Liver (tissue), 9 donors: ENCODE results near the gene TRNAU1AP. TPM values are rescaled to one million over a fixed set of nuclear protein-coding genes. Genes with fewer than 3 reads are reported as not detected.

ENCODE experiments used
- DNase-seq: peaks from one replicate; pipeline ENCODE4 v3.0.0-alpha.2; 2017; ENCODE audit warnings: low spot score
- H3K27ac ChIP-seq, 2 donors: one replicate each; pipeline ENCODE4 v1.7.0; 2013; ENCODE audit warnings: inconsistent platforms in 2 of 2, low read length in 2 of 2, control low read depth in 1 of 2, low read depth in 1 of 2, mild to moderate bottlenecking in 1 of 2
- H3K27me3 ChIP-seq, 4 donors: one replicate each; pipeline versions ENCODE4 v1.6.1 to v1.7.0; 2013; ENCODE audit warnings: low read length in 3 of 4, inconsistent platforms in 1 of 4, mild to moderate bottlenecking in 1 of 4, moderate library complexity in 1 of 4; ENCODE audit not compliant: control insufficient read depth in 4 of 4, insufficient read depth in 4 of 4
- H3K36me3 ChIP-seq, 4 donors: one replicate each; pipeline versions ENCODE4 v1.6.1 to v1.7.0; 2013; ENCODE audit warnings: low read length in 3 of 4, mild to moderate bottlenecking in 3 of 4, low read depth in 1 of 4, moderate library complexity in 1 of 4; ENCODE audit not compliant: control insufficient read depth in 4 of 4, insufficient read depth in 3 of 4
- H3K4me1 ChIP-seq, 4 donors: one replicate each; pipeline versions ENCODE4 v1.6.1 to v1.7.0; 2013; ENCODE audit warnings: low read length in 3 of 4, mild to moderate bottlenecking in 3 of 4, moderate library complexity in 1 of 4; ENCODE audit not compliant: control insufficient read depth in 4 of 4, insufficient read depth in 4 of 4
- H3K4me3 ChIP-seq, 3 donors: one replicate each; pipeline versions ENCODE4 v1.6.1 to v1.7.0; 2013; ENCODE audit warnings: low read length in 3 of 3, control low read depth in 1 of 3, low read depth in 1 of 3, mild to moderate bottlenecking in 1 of 3
- H3K9ac ChIP-seq, 2 donors: one replicate each; pipeline ENCODE4 v1.7.0; 2013; ENCODE audit warnings: low read length in 2 of 2, mild to moderate bottlenecking in 2 of 2, moderate library complexity in 2 of 2, control low read depth in 1 of 2, low read depth in 1 of 2
- H3K9me3 ChIP-seq, 4 donors: one replicate each; pipeline versions ENCODE4 v1.6.1 to v1.7.0; 2013; ENCODE audit warnings: low read length in 3 of 4; ENCODE audit not compliant: control insufficient read depth in 4 of 4
- ATF3 ChIP-seq: IDR thresholded peaks from 2 replicates; pipeline ENCODE4 v1.6.1; 2016; ENCODE audit warnings: antibody characterized with exemption
- EGR1 ChIP-seq, 2 donors: IDR thresholded peaks; 2 replicates each; pipeline ENCODE4 v1.6.1; 2016 to 2018; ENCODE audit warnings: antibody characterized with exemption in 2 of 2, low read depth in 2 of 2
- FOXA1 ChIP-seq: IDR thresholded peaks from 2 replicates; pipeline ENCODE4 v1.6.1; 2016; ENCODE audit warnings: antibody characterized with exemption
- FOXA2 ChIP-seq: IDR thresholded peaks from 2 replicates; pipeline ENCODE4 v1.6.1; 2016; ENCODE audit warnings: antibody characterized with exemption
- GABPA ChIP-seq, 2 donors: IDR thresholded peaks in 1 of 2; conservative IDR thresholded peaks in 1 of 2; 2 replicates each; pipeline ENCODE4 v1.6.1; 2016; ENCODE audit warnings: antibody characterized with exemption in 2 of 2, mild to moderate bottlenecking in 1 of 2, moderate library complexity in 1 of 2
- JUND ChIP-seq, 2 donors: IDR thresholded peaks; 2 replicates each; pipeline ENCODE4 v1.6.1; 2016; ENCODE audit warnings: antibody characterized with exemption in 2 of 2
- RAD21 ChIP-seq, 2 donors: IDR thresholded peaks; 2 replicates each; pipeline ENCODE4 v1.6.1; 2016; ENCODE audit warnings: antibody characterized with exemption in 2 of 2, mild to moderate bottlenecking in 2 of 2
- TAF1 ChIP-seq: conservative IDR thresholded peaks from 2 replicates; pipeline ENCODE4 v1.6.1; 2016; ENCODE audit warnings: antibody characterized with exemption, mild to moderate bottlenecking
- WGBS: extraction: QIAGEN DNeasy Blood & Tissue Kit; methylation state at CpG from one replicate; pipeline ENCODE4 v1.1.7; 2013; 5-methylcytosine and 5-hydroxymethylcytosine counted together
- polyA plus RNA-seq, 2 donors: library from polyadenylated mRNA; stranded (reverse) in 1 of 2; unstranded in 1 of 2; fragments of 200-250 nt in 1 of 2; fragments of >200 nt in 1 of 2; fragmentation: Nextera tagmentation in 1 of 2; extraction: Ambion mirVana in 1 of 2; gene quantifications; one replicate each; pipeline versions ENCODE4 v1.2.1 to v1.2.3, GENCODE V29; 2013 to 2015
- total RNA-seq, 2 donors: library from RNA; depleted of rRNA; stranded (reverse); fragments of >200 nt; gene quantifications; one replicate each; pipeline ENCODE4 v1.2.3, GENCODE V29; 2014
- TF ChIP-seq, protein P1 (sequence below): IDR thresholded peaks from 2 replicates; pipeline ENCODE4 v1.6.1; 2016; ENCODE audit warnings: antibody characterized with exemption
- TF ChIP-seq, protein P2 (sequence below): IDR thresholded peaks from 2 replicates; pipeline ENCODE4 v1.6.1; 2016; ENCODE audit warnings: antibody characterized with exemption
- TF ChIP-seq, protein P3 (sequence below): IDR thresholded peaks from 2 replicates; pipeline ENCODE4 v1.6.1; 2016; ENCODE audit warnings: antibody characterized with exemption, mild to moderate bottlenecking
- donor health status: healthy.
- donor health status: healthy.
- donor health status: healthy.
- donor health status: healthy.
- donor health status: healthy.

The TRNAU1AP gene
- total and polyA plus RNA-seq, 4 donors, result 5.6 to 12.0 (median 8.8) TPM

DNA sequence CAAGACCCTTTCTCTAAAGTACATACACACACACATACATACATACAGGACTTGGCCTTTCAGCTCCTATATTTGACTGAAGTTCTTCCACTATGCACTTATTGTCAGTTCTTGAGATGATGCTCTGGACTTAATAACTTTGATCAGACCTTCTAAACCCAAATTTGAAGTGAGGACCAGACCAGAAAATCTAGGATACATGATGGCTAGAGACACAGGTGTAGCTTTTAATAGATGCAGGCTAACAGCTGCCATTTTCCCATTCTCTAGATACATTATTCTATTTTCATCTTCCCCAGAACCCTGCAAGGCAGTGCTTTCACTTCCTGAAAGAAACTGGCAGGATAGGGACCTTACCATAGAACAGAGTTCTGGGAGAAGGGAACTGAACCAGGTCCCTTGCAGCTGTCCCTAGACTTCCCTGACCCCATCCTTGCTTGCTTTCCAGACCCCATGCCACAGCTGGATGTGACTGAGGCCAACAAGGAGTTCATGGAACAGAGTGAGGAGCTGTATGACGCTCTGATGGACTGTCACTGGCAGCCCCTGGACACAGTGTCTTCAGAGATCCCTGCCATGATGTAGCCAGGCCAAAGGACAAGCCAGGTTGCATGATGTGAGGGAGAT is 24.3 kb downstream of the TRNAU1AP start:
- H3K27me3 ChIP-seq, result no peaks in the 10 kb centered on the region
- H3K4me1 ChIP-seq, result peaks cover 0 to 21% (median 9%) of the 10 kb centered on the region in 4 donors
- no peaks in the 10 kb centered on the region for H3K9me3 ChIP-seq
- H3K9ac ChIP-seq, result no peak overlapping the region
- H3K4me3 ChIP-seq, result no peak overlapping the region
- TF ChIP-seq RAD21 (IDR thresholded peaks at IDR 0.05) (no peak), TAF1 (no peak), EGR1 (IDR thresholded peaks at IDR 0.05; ENCODE audit: low read depth in 2 of 2) (no peak)
- TF ChIP-seq, protein P1, sequence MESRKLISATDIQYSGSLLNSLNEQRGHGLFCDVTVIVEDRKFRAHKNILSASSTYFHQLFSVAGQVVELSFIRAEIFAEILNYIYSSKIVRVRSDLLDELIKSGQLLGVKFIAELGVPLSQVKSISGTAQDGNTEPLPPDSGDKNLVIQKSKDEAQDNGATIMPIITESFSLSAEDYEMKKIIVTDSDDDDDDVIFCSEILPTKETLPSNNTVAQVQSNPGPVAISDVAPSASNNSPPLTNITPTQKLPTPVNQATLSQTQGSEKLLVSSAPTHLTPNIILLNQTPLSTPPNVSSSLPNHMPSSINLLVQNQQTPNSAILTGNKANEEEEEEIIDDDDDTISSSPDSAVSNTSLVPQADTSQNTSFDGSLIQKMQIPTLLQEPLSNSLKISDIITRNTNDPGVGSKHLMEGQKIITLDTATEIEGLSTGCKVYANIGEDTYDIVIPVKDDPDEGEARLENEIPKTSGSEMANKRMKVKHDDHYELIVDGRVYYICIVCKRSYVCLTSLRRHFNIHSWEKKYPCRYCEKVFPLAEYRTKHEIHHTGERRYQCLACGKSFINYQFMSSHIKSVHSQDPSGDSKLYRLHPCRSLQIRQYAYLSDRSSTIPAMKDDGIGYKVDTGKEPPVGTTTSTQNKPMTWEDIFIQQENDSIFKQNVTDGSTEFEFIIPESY, result no peak
- 97% methylated on average over 1 of the region's 1 CpG for WGBS
- no peak overlapping the region for H3K27ac ChIP-seq
- DNase-seq, result no peak
- peaks cover 2 to 24% (median 20%) of the 10 kb centered on the region in 4 donors for H3K36me3 ChIP-seq

DNA sequence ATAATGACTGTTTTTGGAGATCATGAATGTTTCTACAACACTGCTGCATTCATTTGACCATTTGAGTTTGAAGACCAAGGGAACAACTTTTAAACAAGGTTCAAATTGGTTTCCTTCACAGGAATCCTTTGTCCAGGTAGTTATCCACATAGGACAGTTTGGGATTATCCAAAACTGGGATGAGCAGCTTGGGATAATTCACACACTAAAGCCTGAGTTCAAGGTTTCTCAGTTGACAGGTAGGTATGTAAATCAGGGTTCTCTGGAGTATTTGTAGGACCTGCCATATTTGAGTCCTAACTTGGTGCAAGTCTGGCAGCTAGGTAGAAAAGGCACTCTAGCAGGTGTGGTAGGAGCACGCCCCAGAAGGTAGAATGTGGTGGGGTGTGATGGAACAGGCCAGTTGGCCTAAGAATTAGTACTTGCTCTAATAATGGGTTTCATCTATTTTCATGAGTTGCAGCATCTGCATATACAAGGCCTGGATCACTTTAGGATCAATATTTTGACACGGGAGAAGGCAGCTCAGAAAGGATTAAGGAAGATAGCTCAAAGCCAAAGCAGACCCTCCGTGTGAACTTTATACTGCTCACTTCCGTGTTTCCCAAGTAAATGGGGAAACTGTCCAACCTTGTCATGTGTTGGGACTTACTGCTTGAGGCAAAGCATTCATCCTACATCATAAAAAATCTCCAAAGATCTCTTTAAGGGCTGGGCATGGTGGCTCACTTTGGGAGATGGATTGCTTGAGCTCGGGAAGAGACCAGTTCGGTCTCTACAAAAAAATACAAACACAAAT is 25.1 kb downstream of the TRNAU1AP start:
- Histone ChIP-seq H3K4me3 (no peak overlapping the region), H3K27me3 (no peaks in the 10 kb centered on the region), H3K4me1 (peaks cover 0 to 26% (median 12%) of the 10 kb centered on the region in 4 donors), H3K36me3 (peaks cover 2 to 24% (median 20%) of the 10 kb centered on the region in 4 donors), H3K9ac (no peak overlapping the region), H3K9me3 (no peaks in the 10 kb centered on the region), H3K27ac (no peak overlapping the region)
- 83% methylated on average over 6 of the region's 6 CpGs for WGBS
- TF ChIP-seq EGR1 (IDR thresholded peaks at IDR 0.05; ENCODE audit: low read depth in 2 of 2) (no peak), JUND (IDR thresholded peaks at IDR 0.05) (no peak), ATF3 (no peak), FOXA1 (no peak), FOXA2 (no peak), GABPA (IDR thresholded peaks at IDR 0.05 in 1 of 2, conservative IDR thresholded peaks at IDR 0.05 in 1 of 2) (no peak)
- TF ChIP-seq, protein P1, result no peak
- TF ChIP-seq, protein P2, sequence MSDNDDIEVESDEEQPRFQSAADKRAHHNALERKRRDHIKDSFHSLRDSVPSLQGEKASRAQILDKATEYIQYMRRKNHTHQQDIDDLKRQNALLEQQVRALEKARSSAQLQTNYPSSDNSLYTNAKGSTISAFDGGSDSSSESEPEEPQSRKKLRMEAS, result no peak
- TF ChIP-seq, protein P3, sequence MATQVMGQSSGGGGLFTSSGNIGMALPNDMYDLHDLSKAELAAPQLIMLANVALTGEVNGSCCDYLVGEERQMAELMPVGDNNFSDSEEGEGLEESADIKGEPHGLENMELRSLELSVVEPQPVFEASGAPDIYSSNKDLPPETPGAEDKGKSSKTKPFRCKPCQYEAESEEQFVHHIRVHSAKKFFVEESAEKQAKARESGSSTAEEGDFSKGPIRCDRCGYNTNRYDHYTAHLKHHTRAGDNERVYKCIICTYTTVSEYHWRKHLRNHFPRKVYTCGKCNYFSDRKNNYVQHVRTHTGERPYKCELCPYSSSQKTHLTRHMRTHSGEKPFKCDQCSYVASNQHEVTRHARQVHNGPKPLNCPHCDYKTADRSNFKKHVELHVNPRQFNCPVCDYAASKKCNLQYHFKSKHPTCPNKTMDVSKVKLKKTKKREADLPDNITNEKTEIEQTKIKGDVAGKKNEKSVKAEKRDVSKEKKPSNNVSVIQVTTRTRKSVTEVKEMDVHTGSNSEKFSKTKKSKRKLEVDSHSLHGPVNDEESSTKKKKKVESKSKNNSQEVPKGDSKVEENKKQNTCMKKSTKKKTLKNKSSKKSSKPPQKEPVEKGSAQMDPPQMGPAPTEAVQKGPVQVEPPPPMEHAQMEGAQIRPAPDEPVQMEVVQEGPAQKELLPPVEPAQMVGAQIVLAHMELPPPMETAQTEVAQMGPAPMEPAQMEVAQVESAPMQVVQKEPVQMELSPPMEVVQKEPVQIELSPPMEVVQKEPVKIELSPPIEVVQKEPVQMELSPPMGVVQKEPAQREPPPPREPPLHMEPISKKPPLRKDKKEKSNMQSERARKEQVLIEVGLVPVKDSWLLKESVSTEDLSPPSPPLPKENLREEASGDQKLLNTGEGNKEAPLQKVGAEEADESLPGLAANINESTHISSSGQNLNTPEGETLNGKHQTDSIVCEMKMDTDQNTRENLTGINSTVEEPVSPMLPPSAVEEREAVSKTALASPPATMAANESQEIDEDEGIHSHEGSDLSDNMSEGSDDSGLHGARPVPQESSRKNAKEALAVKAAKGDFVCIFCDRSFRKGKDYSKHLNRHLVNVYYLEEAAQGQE, result no peak
- DNase-seq, result no peak
